GM23338 (cell line): Measurements from ENCODE around the gene SF3B3. TPM values are rescaled to one million over a fixed set of nuclear protein-coding genes. Genes with fewer than 3 reads are reported as not detected.

Experiments
- ATAC-seq: fragments of 200-7000 bp; cut with Tn5 transposase; 3 replicates; pipeline ENCODE4 v1.9.1; 2020
- DNase-seq: peaks from one replicate; pipeline ENCODE4 v3.0.0-alpha.2; 2015; ENCODE audit warnings: low spot score
- H2AFZ ChIP-seq: fragments of 200-600 bp; sonication (generic); 2 replicates; pipeline ENCODE4 v1.8.0; 2016; ENCODE audit warnings: antibody characterized with exemption, mild to moderate bottlenecking, moderate library complexity
- H3F3A ChIP-seq: fragments of 200-600 bp; sonication (generic); replicated peaks from 2 replicates; pipeline ENCODE4 v1.8.0; 2017; ENCODE audit warnings: antibody characterized with exemption, mixed run types, low read depth
- H3K27ac ChIP-seq: fragments of 200-600 bp; sonication (generic); 2 replicates; pipeline ENCODE4 v1.6.1; 2016; ENCODE audit warnings: low read depth
- H3K27me3 ChIP-seq: fragments of 200-600 bp; sonication (generic); 2 replicates; pipeline ENCODE4 v1.8.0; 2016; ENCODE audit warnings: mild to moderate bottlenecking, mixed run types, moderate library complexity; ENCODE audit not compliant: insufficient read depth
- H3K36me3 ChIP-seq: fragments of 200-600 bp; sonication (generic); 2 replicates; pipeline ENCODE4 v1.8.0; 2016; ENCODE audit warnings: mild to moderate bottlenecking; ENCODE audit not compliant: insufficient read depth
- H3K4me1 ChIP-seq: fragments of 200-600 bp; sonication (generic); 2 replicates; pipeline ENCODE4 v1.8.0; 2016; ENCODE audit warnings: mild to moderate bottlenecking, moderate library complexity; ENCODE audit not compliant: insufficient read depth
- H3K4me2 ChIP-seq: fragments of 200-600 bp; sonication (generic); 2 replicates; pipeline ENCODE4 v1.7.1; 2017; ENCODE audit warnings: mixed run types
- H3K4me3 ChIP-seq: fragments of 200-600 bp; sonication (generic); 2 replicates; pipeline ENCODE4 v1.6.1; 2016; ENCODE audit warnings: mixed run types
- H3K79me2 ChIP-seq: fragments of 200-600 bp; sonication (generic); replicated peaks from 2 replicates; pipeline ENCODE4 v1.8.0; 2017; ENCODE audit warnings: mild to moderate bottlenecking; ENCODE audit not compliant: insufficient read depth
- H3K9me2 ChIP-seq: fragments of 200-600 bp; sonication (generic); 2 replicates; pipeline ENCODE4 v1.8.0; 2017; ENCODE audit not compliant: insufficient read depth
- H4K20me1 ChIP-seq: fragments of 200-600 bp; sonication (generic); replicated peaks from 2 replicates; pipeline ENCODE4 v1.8.0; 2017; ENCODE audit warnings: mild to moderate bottlenecking; ENCODE audit not compliant: insufficient read depth
- H3K27ac Mint-ChIP-seq: 2 replicates; pipeline ENCODE4 v1.8.0; 2020; ENCODE audit warnings: inconsistent platforms, mild to moderate bottlenecking, moderate library complexity, mixed read lengths
- H3K27me3 Mint-ChIP-seq: 3 replicates; pipeline ENCODE4 v1.8.0; 2022; ENCODE audit warnings: low read depth, mild to moderate bottlenecking, moderate library complexity, mixed read lengths, inconsistent platforms; ENCODE audit not compliant: insufficient read depth, poor library complexity
- H3K36me3 Mint-ChIP-seq: 3 replicates; pipeline ENCODE4 v1.8.0; 2021; ENCODE audit warnings: low read depth, mild to moderate bottlenecking, inconsistent platforms, moderate library complexity, mixed read lengths
- H3K4me1 Mint-ChIP-seq: 3 replicates; pipeline ENCODE4 v1.8.0; 2020; ENCODE audit warnings: mild to moderate bottlenecking, inconsistent platforms, mixed read lengths
- H3K4me3 Mint-ChIP-seq: 3 replicates; pipeline ENCODE4 v1.8.0; 2021; ENCODE audit warnings: moderate library complexity, mild to moderate bottlenecking, inconsistent platforms, mixed read lengths
- H3K9me3 Mint-ChIP-seq: 3 replicates; pipeline ENCODE4 v1.8.0; 2020; ENCODE audit warnings: moderate library complexity, mild to moderate bottlenecking, inconsistent platforms, mixed read lengths
- EZH2phosphoT487 ChIP-seq: fragments of 200-600 bp; sonication (generic); IDR thresholded peaks from one replicate; pipeline ENCODE4 v1.8.1; 2018; ENCODE audit warnings: antibody characterized with exemption; ENCODE audit not compliant: unreplicated experiment
- NANOG ChIP-seq: IDR thresholded peaks from 2 replicates; pipeline ENCODE4 v1.6.1; 2016; ENCODE audit warnings: antibody characterized with exemption, borderline replicate concordance
- POLR2AphosphoS5 ChIP-seq: IDR thresholded peaks from 2 replicates; pipeline ENCODE4 v1.6.1; 2016; ENCODE audit warnings: antibody characterized with exemption, low read depth
- STAT1 ChIP-seq: IDR thresholded peaks from one replicate; pipeline ENCODE4 v1.6.1; 2016; ENCODE audit warnings: antibody characterized with exemption; ENCODE audit not compliant: unreplicated experiment
- polyA plus RNA-seq: library from polyadenylated mRNA; unstranded; fragments of >200 nt; fragmentation: Nextera tagmentation; extraction: Ambion mirVana; gene quantifications from 2 replicates; pipeline ENCODE4 v1.2.1, GENCODE V29; 2016
- total RNA-seq: library from RNA; depleted of rRNA; stranded (reverse); fragments of >200 nt; shearing (Covaris generic); gene quantifications from 2 replicates; pipeline ENCODE4 v1.2.3, GENCODE V29; 2014
- TF ChIP-seq, protein P1 (sequence below), 2 experiments: fragments of 200-600 bp in 1 of 2; sonication (generic) in 1 of 2; conservative IDR thresholded peaks; 2 replicates each; pipeline versions ENCODE4 v1.5.1 to v1.6.1; 2016 to 2017; ENCODE audit warnings: antibody characterized with exemption in 2 of 2, low read depth in 2 of 2, mild to moderate bottlenecking in 2 of 2, moderate library complexity in 1 of 2

The SF3B3 gene
- total and polyA plus RNA-seq, 2 experiments from 2014 or later: 202 to 289 TPM

DNA sequence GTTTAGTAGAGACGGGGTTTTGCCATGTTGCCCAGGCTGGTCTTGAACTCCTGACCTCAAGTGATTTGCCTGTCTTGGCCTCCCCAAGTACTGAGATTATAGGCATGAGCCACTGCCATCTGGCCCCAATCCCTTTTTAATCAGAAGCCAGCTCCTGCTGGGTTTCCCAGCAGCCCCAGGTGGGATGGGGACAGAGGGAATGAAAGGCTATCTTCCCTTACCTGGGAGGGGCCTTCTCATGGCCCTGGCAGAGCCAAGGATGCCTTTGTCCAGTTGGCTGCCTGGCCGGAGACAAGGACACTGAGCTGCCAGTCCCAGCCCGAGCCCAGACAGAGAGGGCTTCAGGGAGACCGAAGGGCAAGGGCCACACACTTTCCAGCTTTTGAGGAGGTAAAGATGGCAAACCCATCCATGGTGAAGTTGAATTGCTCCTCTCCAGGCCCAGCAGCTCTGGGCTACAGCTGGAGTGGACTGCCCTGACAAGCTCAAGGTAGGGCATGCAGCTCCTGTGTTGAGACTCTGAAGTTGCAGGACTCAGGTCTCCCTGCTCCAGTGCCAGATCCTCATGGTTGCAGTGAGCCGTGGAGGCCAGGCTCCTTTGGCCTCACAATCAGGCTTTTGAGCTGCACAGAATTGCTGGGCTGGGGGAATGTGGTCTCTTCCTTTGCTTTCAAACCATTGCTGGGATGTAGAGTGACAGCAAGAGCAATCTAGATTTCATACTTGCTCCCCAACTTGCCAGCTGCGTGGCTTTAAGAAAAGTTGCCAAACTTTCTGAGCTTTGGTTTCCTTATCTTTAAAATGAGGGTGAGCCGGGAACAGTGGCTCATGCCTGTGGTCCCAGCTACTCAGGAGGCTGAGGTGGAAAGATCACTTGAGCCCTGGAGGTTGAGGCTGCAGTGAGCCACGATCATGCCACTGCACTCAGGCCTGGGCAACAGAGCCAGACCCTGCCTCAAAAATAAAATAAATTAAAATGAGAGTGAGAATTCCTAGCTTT, 78.3 kb downstream of the SF3B3 start:
- Histone ChIP-seq H3K27ac (no peak overlapping the region), H3K4me1 (no peaks in the 10 kb centered on the region), H3F3A (no peaks in the 10 kb centered on the region), H3K4me2 (no peak overlapping the region), H3K9me2 (no peaks in the 10 kb centered on the region), H3K36me3 (no peaks in the 10 kb centered on the region), H3K4me3 (no peak overlapping the region), H4K20me1 (no peaks in the 10 kb centered on the region), H2AFZ (no peak overlapping the region), H3K27me3 (0 out of 2 replicates have a peak, but pooled peaks cover 8% of the 10 kb centered on the region), H3K79me2 (no peaks in the 10 kb centered on the region)
- no peak overlapping the region for H3K4me3 Mint-ChIP-seq
- TF ChIP-seq STAT1: no peak
- TF ChIP-seq POLR2AphosphoS5: no peak
- TF ChIP-seq NANOG: no peak
- TF ChIP-seq, protein P1, sequence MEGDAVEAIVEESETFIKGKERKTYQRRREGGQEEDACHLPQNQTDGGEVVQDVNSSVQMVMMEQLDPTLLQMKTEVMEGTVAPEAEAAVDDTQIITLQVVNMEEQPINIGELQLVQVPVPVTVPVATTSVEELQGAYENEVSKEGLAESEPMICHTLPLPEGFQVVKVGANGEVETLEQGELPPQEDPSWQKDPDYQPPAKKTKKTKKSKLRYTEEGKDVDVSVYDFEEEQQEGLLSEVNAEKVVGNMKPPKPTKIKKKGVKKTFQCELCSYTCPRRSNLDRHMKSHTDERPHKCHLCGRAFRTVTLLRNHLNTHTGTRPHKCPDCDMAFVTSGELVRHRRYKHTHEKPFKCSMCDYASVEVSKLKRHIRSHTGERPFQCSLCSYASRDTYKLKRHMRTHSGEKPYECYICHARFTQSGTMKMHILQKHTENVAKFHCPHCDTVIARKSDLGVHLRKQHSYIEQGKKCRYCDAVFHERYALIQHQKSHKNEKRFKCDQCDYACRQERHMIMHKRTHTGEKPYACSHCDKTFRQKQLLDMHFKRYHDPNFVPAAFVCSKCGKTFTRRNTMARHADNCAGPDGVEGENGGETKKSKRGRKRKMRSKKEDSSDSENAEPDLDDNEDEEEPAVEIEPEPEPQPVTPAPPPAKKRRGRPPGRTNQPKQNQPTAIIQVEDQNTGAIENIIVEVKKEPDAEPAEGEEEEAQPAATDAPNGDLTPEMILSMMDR (conservative IDR thresholded peaks at IDR 0.05; ENCODE audit: low read depth in 2 of 2): no peak
- H3K4me1 Mint-ChIP-seq: peaks cover 2% of the 10 kb centered on the region; the same call in 1 of the 3 replicates
- no peaks in the 10 kb centered on the region; the same call in 2 of the 3 replicates for H3K9me3 Mint-ChIP-seq
- H3K27ac Mint-ChIP-seq: no peak overlapping the region
- H3K27me3 Mint-ChIP-seq: peaks cover 9% of the 10 kb centered on the region
- H3K36me3 Mint-ChIP-seq: no peaks in the 10 kb centered on the region; the same call in 2 of the 3 replicates
- DNase-seq: no peak
- peak; percentile 26; the same call in 2 of the 3 replicates for ATAC-seq

DNA sequence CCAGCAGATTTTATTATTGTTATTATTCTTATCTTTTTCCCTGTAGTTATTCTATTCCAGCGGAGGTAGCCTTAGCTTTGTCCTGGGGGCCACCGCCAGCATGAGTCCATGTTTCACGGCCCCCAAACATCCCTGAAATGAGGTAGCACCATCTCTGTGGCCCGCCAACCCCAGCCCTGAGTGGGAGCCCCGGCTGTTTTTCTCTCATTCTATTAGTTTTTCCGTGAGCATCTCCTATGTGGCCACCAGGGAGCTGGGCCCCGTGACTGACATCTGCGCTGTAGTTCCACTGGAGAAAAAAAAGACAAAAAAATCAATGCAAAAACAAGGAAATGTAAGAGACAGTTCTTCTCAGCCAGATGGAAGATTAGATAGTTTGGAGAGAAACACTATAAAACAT, 79.2 kb downstream of the SF3B3 start:
- peaks cover 9% of the 10 kb centered on the region for H3K27me3 Mint-ChIP-seq
- no peaks in the 10 kb centered on the region for H4K20me1 ChIP-seq
- ATAC-seq (no peak; the same call in 2 of the 3 replicates), DNase-seq (no peak)
- H3K4me1 Mint-ChIP-seq: peaks cover 2% of the 10 kb centered on the region; the same call in 1 of the 3 replicates
- H3K4me2 ChIP-seq: no peak overlapping the region
- H3K4me3 Mint-ChIP-seq: no peak overlapping the region
- H3K4me3 ChIP-seq: no peak overlapping the region
- H3K9me2 ChIP-seq: no peaks in the 10 kb centered on the region
- no peak overlapping the region for H3K27ac Mint-ChIP-seq
- no peaks in the 10 kb centered on the region for H3K36me3 ChIP-seq
- H3K27me3 ChIP-seq: 0 out of 2 replicates have a peak, but pooled peaks cover 14% of the 10 kb centered on the region
- H3K4me1 ChIP-seq: no peaks in the 10 kb centered on the region
- H3K36me3 Mint-ChIP-seq: no peaks in the 10 kb centered on the region; the same call in 2 of the 3 replicates
- H3K27ac ChIP-seq: no peak overlapping the region
- no peak overlapping the region for H2AFZ ChIP-seq
- H3F3A ChIP-seq: no peaks in the 10 kb centered on the region
- TF ChIP-seq EZH2phosphoT487: no peak
- no peaks in the 10 kb centered on the region for H3K79me2 ChIP-seq
- no peaks in the 10 kb centered on the region; the same call in 2 of the 3 replicates for H3K9me3 Mint-ChIP-seq
